HCT116 (cell line): ENCODE data around the gene NAMPT. TPM values are rescaled to one million over a fixed set of nuclear protein-coding genes. Genes with fewer than 3 reads are reported as not detected.

ENCODE experiments used
- ATAC-seq: fragments of 200-7000 bp; cut with Tn5 transposase; 2 replicates; pipeline ENCODE4 v1.9.1; 2020; ENCODE audit warnings: mild to moderate bottlenecking, moderate library complexity
- BruUV-seq: library from RNA; stranded (reverse); fragments of 400-500 nt; replicated peaks from 2 replicates; lab custom pipeline; 2021; lab: Mats Ljungman, UMichigan
- CTCF ChIA-PET: fragments of 300-600 bp; sonication (Branson Sonifier 250); formaldehyde crosslinking; loops from one replicate; lab custom pipeline; 2021; ENCODE audit warnings: antibody characterized with exemption; lab: Charles Lee
- POLR2A ChIA-PET: fragments of 300-600, 350-600 bp; sonication (Branson Sonifier 250); formaldehyde crosslinking; loops from one replicate; lab custom pipeline; 2021; ENCODE audit warnings: antibody characterized with exemption; lab: Charles Lee
- RAD21 ChIA-PET, 2 experiments: fragments of 300-600 bp; sonication (Branson Sonifier 250); formaldehyde crosslinking; loops; one replicate each; lab custom pipeline; 2023; ENCODE audit warnings: low total read pairs in 2 of 2; ENCODE audit not compliant: uncharacterized antibody in 2 of 2, unreplicated experiment in 2 of 2, low non-redundant PET in 1 of 2; lab: Charles Lee
- DNase-seq: peaks from one replicate; pipeline ENCODE4 v3.0.0-alpha.2; 2010; ENCODE audit warnings: low read depth, low spot score
- H2AFZ ChIP-seq: fragments of 200-600 bp; shearing (Covaris generic), sonication (generic); 2 replicates; pipeline ENCODE4 v1.6.1; 2017; ENCODE audit warnings: low read depth, mixed run types, mixed read lengths, antibody characterized with exemption, low read length; ENCODE audit not compliant: poor library complexity, severe bottlenecking
- H3K27ac ChIP-seq: 2 replicates; pipeline ENCODE4 v1.5.1; 2012; ENCODE audit warnings: low read depth, low read length
- H3K27me3 ChIP-seq: fragments of 200-600 bp; sonication (generic); 2 replicates; pipeline ENCODE4 v1.6.1; 2016; ENCODE audit warnings: mixed run types, low read length, mixed read lengths; ENCODE audit not compliant: insufficient read depth
- H3K36me3 ChIP-seq, 2 experiments: fragments of 200-500 bp in 1 of 2; fragments of 200-600 bp in 1 of 2; sonication (Bioruptor generic) in 1 of 2; sonication (generic) in 1 of 2; 2 replicates each; pipeline versions ENCODE4 v1.5.1 to v1.6.1; 2014 to 2016; ENCODE audit warnings: low read length in 2 of 2, inconsistent platforms in 1 of 2, mixed read lengths in 1 of 2, mixed run types in 1 of 2; ENCODE audit not compliant: insufficient read depth in 2 of 2, control insufficient read depth in 1 of 2
- H3K4me1 ChIP-seq, 2 experiments: fragments of 200-600 bp in 1 of 2; sonication (generic) in 1 of 2; 2 replicates each; pipeline versions ENCODE4 v1.5.1 to v1.6.1; 2012 to 2017; ENCODE audit warnings: low read length in 2 of 2, inconsistent platforms in 1 of 2, mild to moderate bottlenecking in 1 of 2, mixed read lengths in 1 of 2, mixed run types in 1 of 2, moderate library complexity in 1 of 2; ENCODE audit not compliant: insufficient read depth in 2 of 2, control insufficient read depth in 1 of 2
- H3K4me2 ChIP-seq: fragments of 200-600 bp; sonication (generic); 2 replicates; pipeline ENCODE4 v1.6.1; 2017; ENCODE audit warnings: mixed run types, low read length, mixed read lengths
- H3K4me3 ChIP-seq, 2 experiments: fragments of 200-600 bp in 1 of 2; sonication (generic) in 1 of 2; replicated peaks in 1 of 2; 2 replicates each; pipeline ENCODE4 v1.5.1; 2011 to 2016; ENCODE audit warnings: low read length in 2 of 2, control low read depth in 1 of 2, low read depth in 1 of 2, mild to moderate bottlenecking in 1 of 2, mixed read lengths in 1 of 2, mixed run types in 1 of 2
- H3K79me2 ChIP-seq: fragments of 200-600 bp; sonication (generic); 2 replicates; pipeline ENCODE4 v1.6.1; 2017; ENCODE audit warnings: mild to moderate bottlenecking, mixed run types, low read length, moderate library complexity, mixed read lengths; ENCODE audit not compliant: insufficient read depth
- H3K9ac ChIP-seq: fragments of 200-600 bp; sonication (generic); 2 replicates; pipeline ENCODE4 v1.6.1; 2016; ENCODE audit warnings: low read length, mixed read lengths
- H3K9me2 ChIP-seq: fragments of 200-600 bp; sonication (generic), shearing (Covaris generic); 2 replicates; pipeline ENCODE4 v1.6.1; 2017; ENCODE audit warnings: mixed run types, mild to moderate bottlenecking, moderate library complexity; ENCODE audit not compliant: insufficient read depth
- H3K9me3 ChIP-seq, 2 experiments: fragments of 200-500 bp in 1 of 2; fragments of 200-600 bp in 1 of 2; sonication (Bioruptor generic) in 1 of 2; sonication (generic) in 1 of 2; 2 replicates each; pipeline ENCODE4 v1.6.1; 2014 to 2017; ENCODE audit warnings: low read length in 2 of 2, mixed read lengths in 2 of 2, inconsistent platforms in 1 of 2, low read depth in 1 of 2, mild to moderate bottlenecking in 1 of 2, mixed run types in 1 of 2, moderate library complexity in 1 of 2; ENCODE audit not compliant: control insufficient read depth in 1 of 2, insufficient read depth in 1 of 2
- H4K20me1 ChIP-seq: fragments of 200-600 bp; sonication (generic), shearing (Covaris generic); 2 replicates; pipeline ENCODE4 v1.6.1; 2017; ENCODE audit warnings: mixed run types, mild to moderate bottlenecking, moderate library complexity; ENCODE audit not compliant: insufficient read depth
- ATF3 ChIP-seq: IDR thresholded peaks from 2 replicates; pipeline ENCODE4 v1.6.1; 2012
- CBX3 ChIP-seq: IDR thresholded peaks from 2 replicates; pipeline ENCODE4 v1.6.1; 2012; ENCODE audit warnings: low read depth
- EGR1 ChIP-seq: IDR thresholded peaks from 2 replicates; pipeline ENCODE4 v1.6.1; 2012; ENCODE audit warnings: low read depth
- ELF1 ChIP-seq: IDR thresholded peaks from 2 replicates; pipeline ENCODE4 v1.6.1; 2012; ENCODE audit warnings: low read depth, borderline replicate concordance
- EZH2phosphoT487 ChIP-seq: fragments of 200-600 bp; IDR thresholded peaks from 2 replicates; pipeline ENCODE4 v1.6.1; 2018; ENCODE audit warnings: antibody characterized with exemption, borderline replicate concordance
- FOSL1 ChIP-seq: IDR thresholded peaks from 2 replicates; pipeline ENCODE4 v1.6.1; 2012; ENCODE audit warnings: low read depth
- JUND ChIP-seq: IDR thresholded peaks from 2 replicates; pipeline ENCODE4 v1.6.1; 2012
- POLR2A ChIP-seq: IDR thresholded peaks from 2 replicates; pipeline ENCODE4 v1.7.0; 2011; ENCODE audit warnings: borderline replicate concordance; ENCODE audit not compliant: insufficient read depth, insufficient read length; ENCODE audit errors: extremely low read depth
- POLR2AphosphoS5 ChIP-seq: IDR thresholded peaks from 2 replicates; pipeline ENCODE4 v1.6.1; 2011; ENCODE audit warnings: mild to moderate bottlenecking, low read depth, low read length, moderate library complexity
- REST ChIP-seq: IDR thresholded peaks from 2 replicates; pipeline ENCODE4 v1.6.1; 2012; ENCODE audit warnings: low read depth
- SIN3A ChIP-seq: IDR thresholded peaks from 2 replicates; pipeline ENCODE4 v1.6.1; 2012; ENCODE audit warnings: low read depth
- SRF ChIP-seq: IDR thresholded peaks from 2 replicates; pipeline ENCODE4 v1.6.1; 2012; ENCODE audit warnings: low read depth
- TCF7L2 ChIP-seq: IDR thresholded peaks from 2 replicates; pipeline ENCODE4 v1.7.0; 2011; ENCODE audit warnings: borderline replicate concordance, inconsistent platforms; ENCODE audit not compliant: insufficient read depth, insufficient read length; ENCODE audit errors: extremely low read depth
- YY1 ChIP-seq: IDR thresholded peaks from 2 replicates; pipeline ENCODE4 v1.6.1; 2011; ENCODE audit warnings: low read length, low read depth, moderate library complexity, mild to moderate bottlenecking; ENCODE audit not compliant: insufficient replicate concordance; ENCODE audit errors: extremely low read depth
- ZBTB33 ChIP-seq: IDR thresholded peaks from 2 replicates; pipeline ENCODE4 v1.6.1; 2011; ENCODE audit warnings: mild to moderate bottlenecking, low read length, moderate library complexity; ENCODE audit not compliant: insufficient replicate concordance; ENCODE audit errors: extremely low read depth
- ZFX ChIP-seq: fragments of 450-650 bp; IDR thresholded peaks from 2 replicates; pipeline ENCODE4 v1.6.1; 2017
- intact Hi-C: fragments of 100-400 bp; cut with micrococcal nuclease; formaldehyde crosslinking; loops from 2 replicates; pipeline ENCODE4 v1.10.0; 2022
- total RNA-seq: library from RNA; stranded (reverse); gene quantifications from one replicate; pipeline ENCODE4 v1.2.1, GENCODE V29; 2021; ENCODE audit not compliant: unreplicated experiment
- TF ChIP-seq, protein P1 (sequence below), 3 experiments: fragments of 200-600 bp in 1 of 3; sonication (generic) in 1 of 3; IDR thresholded peaks in 2 of 3; conservative IDR thresholded peaks in 1 of 3; 2 replicates each; pipeline ENCODE4 v1.5.1; 2012 to 2017; ENCODE audit warnings: low read depth in 2 of 3, low read length in 2 of 3, antibody characterized with exemption in 1 of 3, borderline replicate concordance in 1 of 3, control low read depth in 1 of 3, mild to moderate bottlenecking in 1 of 3, mixed read lengths in 1 of 3, mixed run types in 1 of 3, moderate library complexity in 1 of 3; ENCODE audit not compliant: insufficient read depth in 1 of 3

The NAMPT gene
- total RNA-seq, 1 experiment from 2014 or later, result 113 TPM

GRCh38 chr7:106332201-106332600, 47.4 kb upstream of the NAMPT start:
- Histone ChIP-seq H3K9me3 (no peaks in the 10 kb centered on the region), H3K27me3 (no peaks in the 10 kb centered on the region), H3K9me2 (no peaks in the 10 kb centered on the region), H3K36me3 (no peaks in the 10 kb centered on the region), H2AFZ (no peak overlapping the region), H3K27ac (no peak overlapping the region), H3K79me2 (no peaks in the 10 kb centered on the region), H3K4me3 (no peak overlapping the region), H3K9ac (no peak overlapping the region), H3K4me2 (no peak overlapping the region), H4K20me1 (no peaks in the 10 kb centered on the region)
- ChIA-PET RAD21 (no interaction called here), CTCF (no interaction called here), POLR2A (interaction anchor here (1.6 kb wide), 1 partner anchor 47 kb away, joined by 4 read pairs; the partner anchor contains the start of gene NAMPT)
- BruUV-seq, result no TSS peak
- DNase-seq, result no peak
- intact Hi-C loops, result no loop called here
- no peak for ATAC-seq
- TF ChIP-seq, protein P1, sequence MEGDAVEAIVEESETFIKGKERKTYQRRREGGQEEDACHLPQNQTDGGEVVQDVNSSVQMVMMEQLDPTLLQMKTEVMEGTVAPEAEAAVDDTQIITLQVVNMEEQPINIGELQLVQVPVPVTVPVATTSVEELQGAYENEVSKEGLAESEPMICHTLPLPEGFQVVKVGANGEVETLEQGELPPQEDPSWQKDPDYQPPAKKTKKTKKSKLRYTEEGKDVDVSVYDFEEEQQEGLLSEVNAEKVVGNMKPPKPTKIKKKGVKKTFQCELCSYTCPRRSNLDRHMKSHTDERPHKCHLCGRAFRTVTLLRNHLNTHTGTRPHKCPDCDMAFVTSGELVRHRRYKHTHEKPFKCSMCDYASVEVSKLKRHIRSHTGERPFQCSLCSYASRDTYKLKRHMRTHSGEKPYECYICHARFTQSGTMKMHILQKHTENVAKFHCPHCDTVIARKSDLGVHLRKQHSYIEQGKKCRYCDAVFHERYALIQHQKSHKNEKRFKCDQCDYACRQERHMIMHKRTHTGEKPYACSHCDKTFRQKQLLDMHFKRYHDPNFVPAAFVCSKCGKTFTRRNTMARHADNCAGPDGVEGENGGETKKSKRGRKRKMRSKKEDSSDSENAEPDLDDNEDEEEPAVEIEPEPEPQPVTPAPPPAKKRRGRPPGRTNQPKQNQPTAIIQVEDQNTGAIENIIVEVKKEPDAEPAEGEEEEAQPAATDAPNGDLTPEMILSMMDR (IDR thresholded peaks at IDR 0.05 in 2 of 3, conservative IDR thresholded peaks at IDR 0.05 in 1 of 3; ENCODE audit: borderline replicate concordance in 1 of 3, insufficient read depth in 1 of 3, low read depth in 2 of 3, low read length in 2 of 3), result no peak
- TF ChIP-seq ATF3 (no peak), EGR1 (no peak), FOSL1 (no peak), REST (no peak), ZBTB33 (no peak), POLR2AphosphoS5 (no peak), YY1 (no peak), ZFX (no peak), SRF (no peak), POLR2A (no peak), SIN3A (no peak), EZH2phosphoT487 (no peak), ELF1 (no peak), TCF7L2 (no peak), CBX3 (no peak), JUND (no peak)
- TF ChIP-seq, all 23 proteins: peak for 0
- H3K4me1 ChIP-seq, result peaks cover 0 to 5% of the 10 kb centered on the region in 2 experiments; a peak in 1 of 4 replicates
